ENCODE data around the gene ALK.

DNA sequence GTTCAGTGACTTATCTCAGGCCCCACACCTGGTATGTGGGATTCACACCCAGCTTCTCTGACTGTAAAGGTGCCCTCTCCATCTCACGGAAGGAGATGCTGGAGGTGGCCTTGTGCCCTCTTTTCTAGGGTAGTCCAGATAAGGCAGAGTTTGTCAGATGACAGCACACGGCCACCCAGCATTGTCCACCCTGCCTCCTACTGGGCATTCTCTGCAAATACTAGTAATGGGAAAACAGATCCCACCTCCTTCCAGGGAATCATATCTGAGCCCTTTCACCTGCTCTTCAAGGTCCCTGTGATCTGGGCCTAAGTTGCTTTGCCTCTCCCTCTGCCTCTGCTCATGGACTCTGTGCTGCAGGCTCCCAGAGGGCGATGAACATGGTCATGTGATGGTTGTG lies 591.5 kb downstream of the ALK start:
- TF ChIP-seq, protein P1, sequence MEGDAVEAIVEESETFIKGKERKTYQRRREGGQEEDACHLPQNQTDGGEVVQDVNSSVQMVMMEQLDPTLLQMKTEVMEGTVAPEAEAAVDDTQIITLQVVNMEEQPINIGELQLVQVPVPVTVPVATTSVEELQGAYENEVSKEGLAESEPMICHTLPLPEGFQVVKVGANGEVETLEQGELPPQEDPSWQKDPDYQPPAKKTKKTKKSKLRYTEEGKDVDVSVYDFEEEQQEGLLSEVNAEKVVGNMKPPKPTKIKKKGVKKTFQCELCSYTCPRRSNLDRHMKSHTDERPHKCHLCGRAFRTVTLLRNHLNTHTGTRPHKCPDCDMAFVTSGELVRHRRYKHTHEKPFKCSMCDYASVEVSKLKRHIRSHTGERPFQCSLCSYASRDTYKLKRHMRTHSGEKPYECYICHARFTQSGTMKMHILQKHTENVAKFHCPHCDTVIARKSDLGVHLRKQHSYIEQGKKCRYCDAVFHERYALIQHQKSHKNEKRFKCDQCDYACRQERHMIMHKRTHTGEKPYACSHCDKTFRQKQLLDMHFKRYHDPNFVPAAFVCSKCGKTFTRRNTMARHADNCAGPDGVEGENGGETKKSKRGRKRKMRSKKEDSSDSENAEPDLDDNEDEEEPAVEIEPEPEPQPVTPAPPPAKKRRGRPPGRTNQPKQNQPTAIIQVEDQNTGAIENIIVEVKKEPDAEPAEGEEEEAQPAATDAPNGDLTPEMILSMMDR (IDR thresholded peaks at IDR 0.05): peak; percentile 42
- TF ChIP-seq ZFX (IDR thresholded peaks at IDR 0.05; ENCODE audit: borderline replicate concordance): no peak

Measured in 22Rv1 (cell line).